Measurements from ENCODE around the gene NUTM1. TPM values are rescaled to one million over a fixed set of nuclear protein-coding genes. Genes with fewer than 3 reads are reported as not detected.
A peak's percentile ranks its signal among the peaks of the same experiment; 100 is the strongest.
"Not testable (repeated sequence)": the region's sequence is repeated elsewhere in the genome, so short reads cannot be mapped to it uniquely, and the experiment has no call there.

NUTM1 gene
- total and polyA plus RNA-seq, 5 donors from 2014 or later = not detected

GRCh38 chr15:34349769-34350168 lies 6.7 kb downstream of the NUTM1 start:
- peaks cover 5% of the 10 kb centered on the region for H3K36me3 Mint-ChIP-seq
- no peak for ATAC-seq (ENCODE audit: low read depth in 2 of 2)
- Histone ChIP-seq H3K4me3 (ENCODE audit: low read depth, low read length) (no peak overlapping the region), H3K4me1 (ENCODE audit: control insufficient read depth, insufficient read depth, low read length, poor library complexity, severe bottlenecking) (no peaks in the 10 kb centered on the region), H3K27ac (ENCODE audit: insufficient read depth, low read length, poor library complexity, severe bottlenecking) (no peak overlapping the region), H3K9me3 (ENCODE audit: control insufficient read depth in 2 of 2, low read length in 2 of 2) (no peaks in the 10 kb centered on the region), H3K27me3 (ENCODE audit: control insufficient read depth, insufficient read depth, low read length) (no peaks in the 10 kb centered on the region), H3K36me3 (ENCODE audit: control insufficient read depth, insufficient read depth, low read length) (peaks cover 8% of the 10 kb centered on the region)
- peaks cover 0 to 2% (median 0%) of the 10 kb centered on the region in 7 donors for H3K9me3 Mint-ChIP-seq
- no peaks in the 10 kb centered on the region for H3K4me1 Mint-ChIP-seq
- H3K27ac Mint-ChIP-seq = no peak overlapping the region
- no peak overlapping the region for H3K4me3 Mint-ChIP-seq
- no peaks in the 10 kb centered on the region for H3K27me3 Mint-ChIP-seq
- no peak for DNase-seq

GRCh38 chr15:34352996-34353395 lies 9.9 kb downstream of the NUTM1 start:
- H3K9me3 Mint-ChIP-seq; H3K27me3 Mint-ChIP-seq; H3K27me3 ChIP-seq (ENCODE audit: control insufficient read depth, insufficient read depth, low read length); H3K27ac ChIP-seq (ENCODE audit: insufficient read depth, low read length, poor library complexity, severe bottlenecking); ATAC-seq (ENCODE audit: low read depth in 2 of 2); DNase-seq; H3K4me3 ChIP-seq (ENCODE audit: low read depth, low read length); H3K9me3 ChIP-seq (ENCODE audit: control insufficient read depth in 2 of 2, low read length in 2 of 2); H3K4me1 Mint-ChIP-seq; H3K4me1 ChIP-seq (ENCODE audit: control insufficient read depth, insufficient read depth, low read length, poor library complexity, severe bottlenecking): not testable (repeated sequence)
- H3K36me3 ChIP-seq (ENCODE audit: control insufficient read depth, insufficient read depth, low read length) = peaks cover 33% of the 10 kb centered on the region
- Mint-ChIP-seq H3K4me3 (peak overlapping the region in 1 of 4 donors; percentile 51), H3K27ac (peak overlapping the region in 1 of 3 donors; percentile 63), H3K36me3 (peaks cover 23% of the 10 kb centered on the region)

GRCh38 chr15:34353627-34354026 lies 10.5 kb downstream of the NUTM1 start:
- Histone ChIP-seq H3K27ac (ENCODE audit: insufficient read depth, low read length, poor library complexity, severe bottlenecking) (no peak overlapping the region), H3K27me3 (ENCODE audit: control insufficient read depth, insufficient read depth, low read length) (no peaks in the 10 kb centered on the region), H3K9me3 (ENCODE audit: control insufficient read depth in 2 of 2, low read length in 2 of 2) (no peaks in the 10 kb centered on the region), H3K36me3 (ENCODE audit: control insufficient read depth, insufficient read depth, low read length) (peaks cover 40% of the 10 kb centered on the region), H3K4me1 (ENCODE audit: control insufficient read depth, insufficient read depth, low read length, poor library complexity, severe bottlenecking) (no peaks in the 10 kb centered on the region), H3K4me3 (ENCODE audit: low read depth, low read length) (no peak overlapping the region)
- Mint-ChIP-seq H3K4me1 (peaks cover 0 to 2% (median 0%) of the 10 kb centered on the region in 4 donors), H3K27ac (no peak overlapping the region), H3K36me3 (peaks cover 26% of the 10 kb centered on the region), H3K27me3 (no peaks in the 10 kb centered on the region), H3K4me3 (no peak overlapping the region), H3K9me3 (no peaks in the 10 kb centered on the region)
- no peak for ATAC-seq (ENCODE audit: low read depth in 2 of 2)
- no peak for DNase-seq

- peaks cover 0 to 2% (median 0%) of the 10 kb centered on the region in 4 donors for H3K4me1 Mint-ChIP-seq
- H3K4me3 ChIP-seq (ENCODE audit: low read depth, low read length) = no peak overlapping the region
- DNase-seq (no peak), ATAC-seq (ENCODE audit: low read depth in 2 of 2) (no peak)
- no peaks in the 10 kb centered on the region for H3K9me3 ChIP-seq (ENCODE audit: control insufficient read depth in 2 of 2, low read length in 2 of 2)
- no peaks in the 10 kb centered on the region for H3K27me3 Mint-ChIP-seq
- H3K36me3 ChIP-seq (ENCODE audit: control insufficient read depth, insufficient read depth, low read length) = peaks cover 45% of the 10 kb centered on the region
- H3K27ac ChIP-seq (ENCODE audit: insufficient read depth, low read length, poor library complexity, severe bottlenecking) = no peak overlapping the region
- H3K36me3 Mint-ChIP-seq = peaks cover 27% of the 10 kb centered on the region
- H3K4me3 Mint-ChIP-seq = no peak overlapping the region
- H3K4me1 ChIP-seq (ENCODE audit: control insufficient read depth, insufficient read depth, low read length, poor library complexity, severe bottlenecking) = no peaks in the 10 kb centered on the region
- no peaks in the 10 kb centered on the region for H3K27me3 ChIP-seq (ENCODE audit: control insufficient read depth, insufficient read depth, low read length)
- H3K27ac Mint-ChIP-seq = peak overlapping the region in 2 of 3 donors; percentile 52 to 62
- H3K9me3 Mint-ChIP-seq = no peaks in the 10 kb centered on the region
Observed at GRCh38 chr15:34354286-34354685, 11.2 kb downstream of the NUTM1 start.

GRCh38 chr15:34355241-34355640 lies 12.1 kb downstream of the NUTM1 start:
- peaks cover 33% of the 10 kb centered on the region for H3K36me3 Mint-ChIP-seq
- no peaks in the 10 kb centered on the region for H3K27me3 Mint-ChIP-seq
- no peaks in the 10 kb centered on the region for H3K9me3 Mint-ChIP-seq
- ATAC-seq (ENCODE audit: low read depth in 2 of 2) = no peak
- H3K27ac Mint-ChIP-seq = peak overlapping the region in 2 of 3 donors; percentile 2 to 16
- DNase-seq = no peak
- no peak overlapping the region for H3K4me3 ChIP-seq (ENCODE audit: low read depth, low read length)
- H3K4me3 Mint-ChIP-seq = no peak overlapping the region
- peaks cover 54% of the 10 kb centered on the region for H3K36me3 ChIP-seq (ENCODE audit: control insufficient read depth, insufficient read depth, low read length)
- H3K27me3 ChIP-seq (ENCODE audit: control insufficient read depth, insufficient read depth, low read length) = no peaks in the 10 kb centered on the region
- peaks cover 0 to 2% (median 0%) of the 10 kb centered on the region in 4 donors for H3K4me1 Mint-ChIP-seq
- H3K9me3 ChIP-seq (ENCODE audit: control insufficient read depth in 2 of 2, low read length in 2 of 2) = no peaks in the 10 kb centered on the region
- no peak overlapping the region for H3K27ac ChIP-seq (ENCODE audit: insufficient read depth, low read length, poor library complexity, severe bottlenecking)
- H3K4me1 ChIP-seq (ENCODE audit: control insufficient read depth, insufficient read depth, low read length, poor library complexity, severe bottlenecking) = no peaks in the 10 kb centered on the region

GRCh38 chr15:34357653-34358052 lies 14.5 kb downstream of the NUTM1 start:
- ATAC-seq (ENCODE audit: low read depth in 2 of 2) = no peak
- Histone ChIP-seq H3K36me3 (ENCODE audit: control insufficient read depth, insufficient read depth, low read length) (peaks cover 71% of the 10 kb centered on the region), H3K4me1 (ENCODE audit: control insufficient read depth, insufficient read depth, low read length, poor library complexity, severe bottlenecking) (no peaks in the 10 kb centered on the region), H3K9me3 (ENCODE audit: control insufficient read depth in 2 of 2, low read length in 2 of 2) (no peaks in the 10 kb centered on the region), H3K27ac (ENCODE audit: insufficient read depth, low read length, poor library complexity, severe bottlenecking) (no peak overlapping the region), H3K27me3 (ENCODE audit: control insufficient read depth, insufficient read depth, low read length) (no peaks in the 10 kb centered on the region), H3K4me3 (ENCODE audit: low read depth, low read length) (no peak overlapping the region)
- Mint-ChIP-seq H3K36me3 (peaks cover 46% of the 10 kb centered on the region), H3K9me3 (no peaks in the 10 kb centered on the region), H3K27me3 (no peaks in the 10 kb centered on the region), H3K4me3 (no peak overlapping the region), H3K27ac (no peak overlapping the region), H3K4me1 (peaks cover 0 to 2% (median 1%) of the 10 kb centered on the region in 4 donors)
- DNase-seq = no peak

GRCh38 chr15:34358367-34358766 lies 15.3 kb downstream of the NUTM1 start:
- H3K27me3 Mint-ChIP-seq = no peaks in the 10 kb centered on the region
- H3K9me3 Mint-ChIP-seq = no peaks in the 10 kb centered on the region
- Histone ChIP-seq H3K36me3 (ENCODE audit: control insufficient read depth, insufficient read depth, low read length) (peaks cover 77% of the 10 kb centered on the region), H3K27ac (ENCODE audit: insufficient read depth, low read length, poor library complexity, severe bottlenecking) (no peak overlapping the region), H3K27me3 (ENCODE audit: control insufficient read depth, insufficient read depth, low read length) (no peaks in the 10 kb centered on the region), H3K4me1 (ENCODE audit: control insufficient read depth, insufficient read depth, low read length, poor library complexity, severe bottlenecking) (no peaks in the 10 kb centered on the region), H3K4me3 (ENCODE audit: low read depth, low read length) (no peak overlapping the region), H3K9me3 (ENCODE audit: control insufficient read depth in 2 of 2, low read length in 2 of 2) (no peaks in the 10 kb centered on the region)
- ATAC-seq (ENCODE audit: low read depth in 2 of 2) (no peak), DNase-seq (no peak)
- peaks cover 0 to 9% (median 6%) of the 10 kb centered on the region in 4 donors for H3K4me1 Mint-ChIP-seq
- H3K36me3 Mint-ChIP-seq = peaks cover 51% of the 10 kb centered on the region
- H3K27ac Mint-ChIP-seq = peak overlapping the region in 1 of 3 donors; percentile 16
- no peak overlapping the region for H3K4me3 Mint-ChIP-seq

- H3K36me3 ChIP-seq (ENCODE audit: control insufficient read depth, insufficient read depth, low read length) = peaks cover 79% of the 10 kb centered on the region
- H3K4me1 Mint-ChIP-seq = peaks cover 0 to 13% (median 6%) of the 10 kb centered on the region in 4 donors
- H3K27ac Mint-ChIP-seq = peak overlapping the region in 1 of 3 donors; percentile 16
- no peaks in the 10 kb centered on the region for H3K27me3 ChIP-seq (ENCODE audit: control insufficient read depth, insufficient read depth, low read length)
- no peak overlapping the region for H3K4me3 Mint-ChIP-seq
- no peak for ATAC-seq (ENCODE audit: low read depth in 2 of 2)
- no peaks in the 10 kb centered on the region for H3K27me3 Mint-ChIP-seq
- H3K4me1 ChIP-seq (ENCODE audit: control insufficient read depth, insufficient read depth, low read length, poor library complexity, severe bottlenecking) = no peaks in the 10 kb centered on the region
- no peaks in the 10 kb centered on the region for H3K9me3 ChIP-seq (ENCODE audit: control insufficient read depth in 2 of 2, low read length in 2 of 2)
- DNase-seq = no peak
- no peaks in the 10 kb centered on the region for H3K9me3 Mint-ChIP-seq
- H3K27ac ChIP-seq (ENCODE audit: insufficient read depth, low read length, poor library complexity, severe bottlenecking) = no peak overlapping the region
- peaks cover 51% of the 10 kb centered on the region for H3K36me3 Mint-ChIP-seq
- no peak overlapping the region for H3K4me3 ChIP-seq (ENCODE audit: low read depth, low read length)
Observed at GRCh38 chr15:34358948-34359347, 15.8 kb downstream of the NUTM1 start.

Data from CD4-positive, CD25-positive, alpha-beta regulatory T cell (primary cell).